T follicular helper cell (primary cell): Measurements from ENCODE around the gene ME3.

ENCODE experiments used
- DNase-seq: peaks from one replicate; pipeline ENCODE4 v3.0.0-alpha.2; 2020; ENCODE audit warnings: low read depth

The ME3 gene

GRCh38 chr11:86692746-86693145 is 20.3 kb upstream of the ME3 start:
- DNase-seq = no peak

- no peak for DNase-seq
Measured at GRCh38 chr11:86692317-86692716, 19.9 kb upstream of the ME3 start.

GRCh38 chr11:86688398-86689179 is 16.2 kb upstream of the ME3 start:
- no peak for DNase-seq

GRCh38 chr11:86687185-86687778 is 14.9 kb upstream of the ME3 start:
- DNase-seq = no peak

GRCh38 chr11:86686531-86686930 is 14.1 kb upstream of the ME3 start:
- DNase-seq = no peak

GRCh38 chr11:86681483-86681756 is 9.0 kb upstream of the ME3 start:
- no peak for DNase-seq

- no peak for DNase-seq
Measured at GRCh38 chr11:86680716-86681482, 8.5 kb upstream of the ME3 start.

- no peak for DNase-seq
Measured at GRCh38 chr11:86678823-86679222, 6.4 kb upstream of the ME3 start.

GRCh38 chr11:86678296-86678695 is 5.9 kb upstream of the ME3 start:
- no peak for DNase-seq

- DNase-seq = no peak
Measured at GRCh38 chr11:86676533-86677154, 4.2 kb upstream of the ME3 start.

- DNase-seq = no peak
Measured at GRCh38 chr11:86676010-86676409, 3.6 kb upstream of the ME3 start.

- no peak for DNase-seq
Measured at GRCh38 chr11:86675017-86675416, 2.6 kb upstream of the ME3 start.

GRCh38 chr11:86673872-86674750 is 1.7 kb upstream of the ME3 start:
- no peak for DNase-seq

GRCh38 chr11:86673055-86673843 is 833 bp upstream of the ME3 start:
- no peak for DNase-seq

GRCh38 chr11:86671531-86672006 is 847 bp downstream of the ME3 start:
- DNase-seq = no peak

- DNase-seq = no peak
Measured at GRCh38 chr11:86670911-86671310, 1.5 kb downstream of the ME3 start.

- DNase-seq = no peak
Measured at GRCh38 chr11:86670181-86670580, 2.2 kb downstream of the ME3 start.

- DNase-seq = no peak
Measured at GRCh38 chr11:86669424-86669823, 3.0 kb downstream of the ME3 start.

- no peak for DNase-seq
Measured at GRCh38 chr11:86668929-86669328, 3.5 kb downstream of the ME3 start.

GRCh38 chr11:86666193-86666592 is 6.2 kb downstream of the ME3 start:
- DNase-seq = no peak

- no peak for DNase-seq
Measured at GRCh38 chr11:86664930-86665329, 7.5 kb downstream of the ME3 start.
